Testis (tissue), 2 donors: ENCODE data around the gene ANAPC4.

Source experiments
- CTCF ChIP-seq, 3 experiments: fragments of 450-650 bp in 2 of 3; fragments of 200-600 bp in 1 of 3; sonication (generic) in 1 of 3; IDR thresholded peaks; one replicate each; pipeline ENCODE4 v1.5.1; 2016 to 2019; ENCODE audit warnings: antibody characterized with exemption in 3 of 3, mild to moderate bottlenecking in 2 of 3, moderate library complexity in 1 of 3
- POLR2A ChIP-seq: fragments of 450-650 bp; IDR thresholded peaks from one replicate; pipeline ENCODE4 v1.6.1; 2017; ENCODE audit warnings: antibody characterized with exemption, mild to moderate bottlenecking, moderate library complexity

GRCh38 chr4:25347473-25347872 is 29.6 kb upstream of the ANAPC4 start:
- no peak for TF ChIP-seq POLR2A
- TF ChIP-seq CTCF (IDR thresholded peaks at IDR 0.05), result no peak
